ENCODE results near the gene SPSB1.
A peak's percentile ranks its signal among the peaks of the same experiment; 100 is the strongest.

SPSB1 gene

GRCh38 chr1:9292361-9293240 lies at the start of gene SPSB1:
Gene SPSB1, plus strand, starts transcription at chr1:9292894. Its CDS starts 62,998 bp downstream, at chr1:9355892.
- DNase-seq (ENCODE audit: low read depth), result no peak

GRCh38 chr1:9243066-9243739 lies 49.5 kb upstream of the SPSB1 start:
- DNase-seq (ENCODE audit: low read depth), result no peak

GRCh38 chr1:9244501-9245229 lies 48.0 kb upstream of the SPSB1 start:
- DNase-seq (ENCODE audit: low read depth), result no peak

DNA sequence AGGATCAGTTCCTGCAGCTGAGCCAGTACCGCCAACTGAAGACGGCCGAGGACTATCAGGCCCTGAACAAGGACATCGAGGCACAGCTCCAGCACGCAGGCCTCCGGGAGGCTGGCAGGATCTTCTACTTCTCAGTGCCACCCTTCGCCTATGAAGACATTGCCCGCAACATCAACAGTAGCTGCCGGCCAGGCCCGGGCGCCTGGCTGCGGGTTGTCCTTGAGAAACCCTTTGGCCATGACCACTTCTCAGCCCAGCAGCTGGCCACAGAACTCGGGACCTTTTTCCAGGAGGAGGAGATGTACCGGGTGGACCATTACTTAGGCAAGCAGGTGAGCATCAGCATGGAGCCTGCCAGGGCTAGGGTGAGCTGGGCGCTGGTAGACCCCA lies 47.5 kb upstream of the SPSB1 start:
- DNase-seq (ENCODE audit: low read depth), result no peak

DNA sequence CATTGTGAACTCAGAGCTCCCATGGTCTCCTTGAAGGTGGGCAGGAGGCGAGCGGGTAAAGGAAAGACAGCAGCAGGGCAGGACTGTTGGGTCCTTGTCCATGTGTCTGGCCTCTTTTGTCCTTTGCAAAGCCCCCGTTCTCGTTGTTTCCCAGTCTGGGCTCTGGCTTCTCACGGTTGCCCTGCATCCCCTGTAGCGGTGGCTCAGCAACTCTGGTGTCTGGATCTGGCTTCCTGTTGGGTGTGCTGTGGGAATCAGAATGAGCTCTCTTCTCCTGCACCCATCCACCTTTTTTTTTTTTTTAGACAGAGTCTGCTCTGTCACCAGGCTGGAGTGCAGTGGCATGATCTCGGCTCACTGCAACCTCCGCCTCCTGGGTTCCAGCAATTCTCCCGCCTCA lies 47.0 kb upstream of the SPSB1 start:
- DNase-seq (ENCODE audit: low read depth), result no peak

DNA sequence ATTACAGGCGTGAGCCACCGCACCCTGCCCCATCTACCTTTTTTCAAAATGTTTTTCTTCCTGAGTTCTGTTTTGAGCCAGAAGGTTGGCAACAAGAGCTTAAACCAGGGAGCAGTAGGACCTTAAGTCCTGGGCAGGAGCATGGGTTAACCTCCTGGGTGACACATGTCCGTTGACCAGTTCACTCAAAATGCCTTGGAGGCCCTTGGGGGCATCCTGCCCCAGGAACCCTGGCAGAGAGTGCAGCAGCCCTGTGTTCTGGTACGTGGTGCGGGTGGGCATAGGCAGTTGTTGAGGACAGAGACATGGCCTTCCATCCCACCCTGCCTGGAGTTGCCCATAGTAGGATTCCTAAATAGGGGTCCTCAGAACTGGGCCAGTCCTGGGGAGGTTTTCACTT lies 46.5 kb upstream of the SPSB1 start:
- no peak for DNase-seq (ENCODE audit: low read depth)

- no peak for DNase-seq (ENCODE audit: low read depth)
Measured at GRCh38 chr1:9246841-9247785, 45.6 kb upstream of the SPSB1 start.

- no peak for DNase-seq (ENCODE audit: low read depth)
Measured at GRCh38 chr1:9247894-9248293, 44.8 kb upstream of the SPSB1 start.

- DNase-seq (ENCODE audit: low read depth), result no peak
Measured at GRCh38 chr1:9248341-9249262, 44.1 kb upstream of the SPSB1 start.

DNA sequence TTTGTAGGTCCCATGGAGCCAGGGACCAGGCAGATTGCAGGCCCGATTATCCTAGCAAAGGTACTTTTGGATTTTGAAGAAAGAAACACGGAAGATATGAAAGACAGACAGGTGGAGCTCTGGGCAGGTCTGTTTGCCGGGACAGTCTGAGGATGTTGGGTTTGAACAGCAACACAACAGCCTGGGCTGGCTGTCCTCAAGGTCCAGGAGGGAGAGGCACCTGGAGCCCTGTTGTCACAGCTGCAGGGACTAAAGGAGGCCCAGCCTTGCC lies 43.5 kb upstream of the SPSB1 start:
- DNase-seq (ENCODE audit: low read depth), result no peak

DNA sequence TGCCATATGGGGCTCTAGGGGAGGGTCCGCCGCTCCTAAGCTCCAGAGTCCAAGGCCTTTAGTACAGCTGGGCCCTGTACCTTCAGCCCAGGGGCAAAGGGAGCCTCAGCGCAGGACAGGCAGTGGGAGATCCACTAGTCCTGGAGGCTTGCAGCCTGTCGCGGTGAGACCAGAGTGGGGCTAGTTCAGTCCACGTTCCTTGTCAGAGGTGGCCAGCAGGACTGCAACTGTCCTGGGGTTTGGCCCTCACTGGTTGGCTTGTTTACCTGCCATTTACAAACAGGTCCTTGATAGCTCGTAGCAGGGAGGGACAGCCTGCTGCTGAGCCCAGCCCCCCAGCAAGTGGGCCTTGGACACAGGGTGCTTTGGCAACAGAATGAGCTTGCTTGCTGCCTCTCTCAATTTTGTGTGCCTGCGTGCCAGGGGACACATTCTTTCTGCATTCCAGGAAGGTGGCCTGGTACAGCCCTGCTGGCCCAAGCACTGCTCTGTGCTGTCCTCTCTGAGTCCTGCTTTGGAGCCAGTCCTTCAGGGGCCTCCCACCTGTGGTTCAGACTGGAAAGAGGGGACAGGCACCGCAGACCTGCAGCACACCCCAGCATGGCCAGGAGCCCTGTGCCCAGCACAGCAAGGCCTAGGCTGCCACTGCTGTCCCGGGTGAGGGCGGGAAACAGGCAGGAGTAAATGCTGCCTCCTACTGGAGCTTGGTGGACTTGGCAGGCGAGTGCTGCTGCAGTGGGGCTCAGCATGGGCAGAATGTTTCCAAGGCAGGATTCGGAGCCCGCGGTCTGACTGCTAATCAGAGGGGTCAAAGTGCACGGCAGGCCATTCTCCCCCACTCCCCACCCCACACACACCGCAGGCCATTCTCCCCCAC lies 42.9 kb upstream of the SPSB1 start:
- DNase-seq (ENCODE audit: low read depth), result peak; percentile 32

DNA sequence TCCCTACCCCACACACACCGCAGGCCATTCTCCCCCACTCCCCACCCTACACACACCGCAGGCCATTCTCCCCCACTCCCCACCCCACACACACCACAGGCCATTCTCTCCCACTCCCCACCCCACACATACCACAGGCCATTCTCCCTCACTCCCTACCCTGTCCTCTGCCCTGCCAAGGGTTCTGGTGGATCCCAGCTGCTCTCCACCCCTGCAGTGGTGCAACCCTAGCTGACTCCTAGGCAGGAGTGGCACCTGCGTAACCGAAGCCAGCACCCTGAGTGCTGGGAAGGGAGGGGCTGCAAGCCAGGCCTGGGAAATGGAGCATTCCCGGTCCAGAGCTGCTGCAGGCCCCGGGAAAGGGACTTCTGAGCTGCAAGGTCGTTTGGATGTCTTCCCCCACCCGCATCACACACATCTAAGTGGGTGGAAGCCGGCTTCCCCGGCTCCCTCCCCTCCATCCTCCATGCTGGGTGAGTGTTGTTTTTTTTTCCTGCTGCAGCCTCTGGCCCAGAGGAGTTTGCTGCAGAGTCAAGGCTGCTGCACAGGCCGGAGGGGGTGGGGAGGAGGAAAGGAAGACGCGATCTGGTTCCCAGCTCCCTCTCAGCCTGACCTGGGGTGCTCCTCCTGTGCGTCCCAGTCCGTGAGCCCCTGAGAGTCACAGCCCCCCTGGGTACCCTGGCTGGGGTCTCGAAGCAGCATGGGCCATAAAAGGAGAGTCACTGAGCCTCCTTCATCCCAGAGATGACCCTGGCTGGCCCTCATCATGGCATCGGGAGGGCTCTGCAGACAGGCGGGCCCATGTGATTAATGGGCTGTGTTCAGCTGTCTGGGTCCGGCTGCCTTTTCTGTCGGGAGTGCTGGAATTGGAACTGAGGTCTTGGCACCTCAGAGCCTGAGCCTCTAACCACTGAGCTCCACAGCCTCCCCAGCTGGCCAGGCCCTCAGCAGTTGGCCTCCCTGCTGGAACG lies 42.0 kb upstream of the SPSB1 start:
- DNase-seq (ENCODE audit: low read depth), result no peak

DNA sequence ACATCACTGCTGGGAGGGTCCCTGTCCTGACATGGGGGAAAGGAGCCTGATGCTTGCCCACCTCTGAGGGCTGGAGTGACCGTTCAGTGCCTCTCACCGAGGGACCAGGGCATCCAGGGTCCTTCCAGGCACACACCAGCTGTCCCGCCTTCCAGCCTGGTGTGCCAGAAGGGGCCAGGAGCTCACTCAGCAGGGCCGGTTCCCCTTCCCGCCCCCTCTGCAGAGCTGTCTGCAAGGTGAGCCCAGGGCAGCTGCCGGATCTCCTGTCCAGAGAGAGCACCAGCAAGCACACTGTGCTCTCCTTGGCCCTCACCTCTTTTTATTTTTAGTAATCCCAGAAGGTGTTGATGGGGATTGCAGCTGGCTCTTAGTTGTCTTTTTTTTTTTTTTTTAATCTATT lies 41.2 kb upstream of the SPSB1 start:
- no peak for DNase-seq (ENCODE audit: low read depth)

DNA sequence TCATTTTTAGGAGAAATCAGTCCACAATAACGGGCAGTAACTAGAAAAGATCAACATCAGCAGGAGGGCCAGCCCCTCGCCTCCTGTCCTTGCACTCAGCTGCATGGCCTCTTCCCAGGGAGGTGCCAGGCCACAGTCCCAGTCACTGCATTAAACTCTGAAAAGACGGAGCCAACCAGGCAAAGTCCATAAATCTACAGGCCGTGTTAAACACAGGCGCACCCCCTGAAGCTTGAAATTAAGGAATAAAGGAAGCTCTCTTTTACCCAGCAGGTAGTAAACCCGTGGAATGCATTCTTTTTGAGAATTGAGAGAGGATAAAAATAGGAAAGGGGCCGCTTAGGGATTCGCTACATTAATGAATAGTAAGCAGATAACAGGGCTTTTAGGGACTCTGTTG lies 39.7 kb upstream of the SPSB1 start:
- DNase-seq (ENCODE audit: low read depth), result no peak

DNA sequence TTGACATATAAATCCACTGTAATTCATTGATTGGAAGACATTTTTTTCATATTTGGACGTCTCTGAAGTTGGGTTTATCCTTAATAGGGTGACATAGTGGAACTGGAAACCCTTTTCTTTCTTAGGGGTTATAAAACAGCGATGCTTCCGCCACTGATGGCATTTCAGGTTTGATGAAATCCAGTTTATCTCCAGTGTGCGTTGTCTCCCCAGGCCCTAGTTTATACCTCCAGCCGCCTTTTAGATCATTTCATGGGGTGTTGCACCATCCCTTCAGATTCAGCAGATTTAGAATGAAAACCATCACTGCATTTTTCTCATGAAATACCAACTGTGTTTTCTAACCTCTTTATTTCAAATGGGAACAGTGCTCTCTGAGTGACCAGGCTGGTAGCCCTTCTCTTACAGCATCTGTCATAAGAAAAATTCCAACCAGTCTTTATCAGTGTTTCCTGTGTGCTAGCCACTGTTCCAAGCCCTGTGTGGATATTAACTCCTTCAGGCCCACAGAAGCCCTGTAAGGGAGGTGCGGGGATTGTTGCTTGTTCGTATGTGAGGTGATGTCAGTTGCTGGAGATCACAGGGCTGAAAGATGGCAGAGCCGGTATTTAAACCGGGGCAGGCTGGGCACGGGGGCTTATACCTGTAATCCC lies 39.1 kb upstream of the SPSB1 start:
- DNase-seq (ENCODE audit: low read depth), result no peak

- no peak for DNase-seq (ENCODE audit: low read depth)
Measured at GRCh38 chr1:9256332-9256731, 36.4 kb upstream of the SPSB1 start.

DNA sequence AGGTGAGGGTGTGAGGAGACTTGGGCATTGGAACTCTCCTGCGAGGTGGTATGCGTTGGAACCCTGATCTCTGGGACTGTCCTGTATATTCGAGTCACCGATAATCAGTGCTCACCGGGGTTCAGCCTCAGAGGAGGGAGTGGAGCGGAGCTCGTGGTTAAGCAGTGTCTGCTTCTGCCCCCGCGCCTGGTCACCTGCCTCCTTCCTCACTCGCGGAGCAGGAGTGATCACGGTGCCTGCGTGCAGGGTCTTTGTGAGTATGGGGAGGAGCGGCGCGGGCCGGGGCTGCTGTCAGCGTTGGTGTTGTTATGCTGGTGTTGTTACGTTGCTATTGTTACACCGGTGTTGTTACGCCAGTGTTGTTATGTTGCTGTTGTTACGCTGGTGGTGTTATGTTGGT lies 34.8 kb upstream of the SPSB1 start:
- DNase-seq (ENCODE audit: low read depth), result no peak

- no peak for DNase-seq (ENCODE audit: low read depth)
Measured at GRCh38 chr1:9258629-9259028, 34.1 kb upstream of the SPSB1 start.
